ENCODE measurements around the gene HES2. TPM values are rescaled to one million over a fixed set of nuclear protein-coding genes. Genes with fewer than 3 reads are reported as not detected.
"Not testable (repeated sequence)": the region's sequence is repeated elsewhere in the genome, so short reads cannot be mapped to it uniquely, and the experiment has no call there.

HES2 gene
- total RNA-seq, 1 experiment from 2014 or later = 1.2 TPM

- Histone ChIP-seq H2AK5ac (ENCODE audit: insufficient read length, low read length) (no peak overlapping the region), H3K23me2 (ENCODE audit: insufficient read length, low read depth, low read length, poor library complexity, severe bottlenecking) (no peaks in the 10 kb centered on the region), H2BK120ac (ENCODE audit: low read depth, low read length, poor library complexity, severe bottlenecking) (no peak overlapping the region), H3K56ac (ENCODE audit: insufficient read length, low read depth, low read length) (no peak overlapping the region), H3K14ac (ENCODE audit: insufficient read depth, low read length) (no peak overlapping the region), H4K20me1 (ENCODE audit: control insufficient read depth, insufficient read depth, insufficient read length) (no peaks in the 10 kb centered on the region), H3K79me1 (ENCODE audit: insufficient read depth, low read depth, low read length, poor library complexity, severe bottlenecking) (peaks cover 7% of the 10 kb centered on the region), H3K23ac (ENCODE audit: insufficient read length, low read depth, low read length) (no peak overlapping the region), H3K18ac (ENCODE audit: insufficient read length, low read depth, low read length) (no peak overlapping the region), H3K9me3 (ENCODE audit: control insufficient read depth, low read depth, low read length) (no peaks in the 10 kb centered on the region), H2BK5ac (ENCODE audit: insufficient read length, low read length) (no peak overlapping the region), H3K4me1 (ENCODE audit: insufficient read depth, low read length) (no peaks in the 10 kb centered on the region), H3K79me2 (ENCODE audit: insufficient read depth, low read length) (peaks cover 23% of the 10 kb centered on the region; the same call in 1 of the 2 replicates), H2BK12ac (ENCODE audit: insufficient read length, low read depth, low read length) (no peak overlapping the region), H3T11ph (ENCODE audit: low read length) (no peak overlapping the region), H3K9ac (ENCODE audit: extremely low read depth, insufficient read length, low read length) (no peak overlapping the region), H3K27me3 (ENCODE audit: insufficient read depth, low read length) (no peaks in the 10 kb centered on the region), H3K4me2 (ENCODE audit: insufficient read depth, insufficient read length, low read length) (no peak overlapping the region), H3K27ac (ENCODE audit: insufficient read length, low read depth, low read length) (no peak overlapping the region), H3K4ac (ENCODE audit: low read depth, low read length) (no peak overlapping the region), H4K5ac (ENCODE audit: insufficient read length, low read depth, low read length) (no peak overlapping the region), H2BK15ac (ENCODE audit: low read depth, low read length) (no peak overlapping the region), H4K91ac (ENCODE audit: insufficient read length, low read depth, low read length) (no peak overlapping the region), H2BK20ac (ENCODE audit: low read depth, low read length, poor library complexity, severe bottlenecking) (no peak overlapping the region), H2AFZ (ENCODE audit: low read length) (no peak overlapping the region), H4K8ac (replicated peaks; ENCODE audit: insufficient read length, low read depth, low read length) (no peak overlapping the region)
- Mint-ChIP-seq H3K36me3 (ENCODE audit: insufficient read depth in 1 of 3, low read depth in 3 of 3) (peaks cover 0 to 1% (median under 1%) of the 10 kb centered on the region in 3 experiments; a peak in 2 of 7 replicates), H3K4me1 (peaks cover 6% of the 10 kb centered on the region in 2 experiments), H3K27me3 (ENCODE audit: low read depth) (no peaks in the 10 kb centered on the region), H3K9me3 (no peaks in the 10 kb centered on the region), H3K27ac (0 out of 7 replicates have a peak overlapping the region, but pooled peaks of 1 of the 3 experiments have one; percentile 23), H3K4me3 (no peak overlapping the region)
- no CpG with 5 or more reads among the region's 8 CpGs for WGBS (ENCODE audit: extremely low coverage, insufficient read length, low lambda C conversion rate)
- no peak for DNase-seq
- TF ChIP-seq CTCF (conservative IDR thresholded peaks at IDR 0.05) = no peak
These were observed 45.6 kb downstream of the HES2 start for GRCh38 chr1:6373961-6374720.

- H3K9me3 ChIP-seq (ENCODE audit: control insufficient read depth, low read depth, low read length); H2BK5ac ChIP-seq (ENCODE audit: insufficient read length, low read length); H2BK12ac ChIP-seq (ENCODE audit: insufficient read length, low read depth, low read length); H3K27ac ChIP-seq (ENCODE audit: insufficient read length, low read depth, low read length); DNase-seq; H3K56ac ChIP-seq (ENCODE audit: insufficient read length, low read depth, low read length); H3K27me3 ChIP-seq (ENCODE audit: insufficient read depth, low read length); H3K4me2 ChIP-seq (ENCODE audit: insufficient read depth, insufficient read length, low read length); H4K20me1 ChIP-seq (ENCODE audit: control insufficient read depth, insufficient read depth, insufficient read length); H2AK5ac ChIP-seq (ENCODE audit: insufficient read length, low read length); H4K91ac ChIP-seq (ENCODE audit: insufficient read length, low read depth, low read length); H2BK15ac ChIP-seq (ENCODE audit: low read depth, low read length); H3K23me2 ChIP-seq (ENCODE audit: insufficient read length, low read depth, low read length, poor library complexity, severe bottlenecking); H3K4me1 Mint-ChIP-seq; H3K27me3 Mint-ChIP-seq (ENCODE audit: low read depth); H3K4me1 ChIP-seq (ENCODE audit: insufficient read depth, low read length); H4K5ac ChIP-seq (ENCODE audit: insufficient read length, low read depth, low read length); H3K4ac ChIP-seq (ENCODE audit: low read depth, low read length); H2BK120ac ChIP-seq (ENCODE audit: low read depth, low read length, poor library complexity, severe bottlenecking); H2BK20ac ChIP-seq (ENCODE audit: low read depth, low read length, poor library complexity, severe bottlenecking); H3T11ph ChIP-seq (ENCODE audit: low read length); H3K9ac ChIP-seq (ENCODE audit: extremely low read depth, insufficient read length, low read length); H4K8ac ChIP-seq (replicated peaks; ENCODE audit: insufficient read length, low read depth, low read length); H2AFZ ChIP-seq (ENCODE audit: low read length); H3K36me3 Mint-ChIP-seq (ENCODE audit: insufficient read depth in 1 of 3, low read depth in 3 of 3); H3K14ac ChIP-seq (ENCODE audit: insufficient read depth, low read length); H3K4me3 Mint-ChIP-seq; H3K18ac ChIP-seq (ENCODE audit: insufficient read length, low read depth, low read length); H3K9me3 Mint-ChIP-seq; H3K23ac ChIP-seq (ENCODE audit: insufficient read length, low read depth, low read length): not testable (repeated sequence)
- Histone ChIP-seq H3K79me2 (ENCODE audit: insufficient read depth, low read length) (peaks cover 18% of the 10 kb centered on the region; the same call in 1 of the 2 replicates), H3K79me1 (ENCODE audit: insufficient read depth, low read depth, low read length, poor library complexity, severe bottlenecking) (peaks cover 11% of the 10 kb centered on the region)
- H3K27ac Mint-ChIP-seq = peak overlapping the region in 1 of 3 experiments; percentile 14; a peak in 1 of 7 replicates
- WGBS (ENCODE audit: extremely low coverage, insufficient read length, low lambda C conversion rate) = no CpG with 5 or more reads among the region's 7 CpGs
These were observed 47.5 kb downstream of the HES2 start for GRCh38 chr1:6372236-6372635.
